GM23338 (cell line): ENCODE measurements around the gene PHLDA3.

Source experiments
- EZH2 ChIP-seq: fragments of 200-600 bp; sonication (generic); IDR thresholded peaks from one replicate; pipeline ENCODE4 v1.8.0; 2017; ENCODE audit warnings: antibody characterized with exemption, mild to moderate bottlenecking, low read depth; ENCODE audit not compliant: unreplicated experiment
- EZH2phosphoT487 ChIP-seq: fragments of 200-600 bp; sonication (generic); IDR thresholded peaks from one replicate; pipeline ENCODE4 v1.8.1; 2018; ENCODE audit warnings: antibody characterized with exemption; ENCODE audit not compliant: unreplicated experiment
- JUNB ChIP-seq: IDR thresholded peaks from one replicate; pipeline ENCODE4 v1.6.1; 2016; ENCODE audit warnings: antibody characterized with exemption; ENCODE audit not compliant: unreplicated experiment
- NANOG ChIP-seq: IDR thresholded peaks from 2 replicates; pipeline ENCODE4 v1.6.1; 2016; ENCODE audit warnings: antibody characterized with exemption, borderline replicate concordance
- ZNF114 ChIP-seq: fragments of 250-450 bp; sonication (Bioruptor Pico); IDR thresholded peaks from 2 replicates; pipeline ENCODE4 v1.5.0; 2020; ENCODE audit warnings: mild to moderate bottlenecking, moderate library complexity
- TF ChIP-seq, protein P1 (sequence below), 2 experiments: fragments of 200-600 bp in 1 of 2; sonication (generic) in 1 of 2; conservative IDR thresholded peaks; 2 replicates each; pipeline versions ENCODE4 v1.5.1 to v1.6.1; 2016 to 2017; ENCODE audit warnings: antibody characterized with exemption in 2 of 2, low read depth in 2 of 2, mild to moderate bottlenecking in 2 of 2, moderate library complexity in 1 of 2
- TF ChIP-seq, protein P2 (sequence below): IDR thresholded peaks from one replicate; pipeline ENCODE4 v1.6.1; 2018; ENCODE audit warnings: antibody characterized with exemption; ENCODE audit not compliant: unreplicated experiment

DNA sequence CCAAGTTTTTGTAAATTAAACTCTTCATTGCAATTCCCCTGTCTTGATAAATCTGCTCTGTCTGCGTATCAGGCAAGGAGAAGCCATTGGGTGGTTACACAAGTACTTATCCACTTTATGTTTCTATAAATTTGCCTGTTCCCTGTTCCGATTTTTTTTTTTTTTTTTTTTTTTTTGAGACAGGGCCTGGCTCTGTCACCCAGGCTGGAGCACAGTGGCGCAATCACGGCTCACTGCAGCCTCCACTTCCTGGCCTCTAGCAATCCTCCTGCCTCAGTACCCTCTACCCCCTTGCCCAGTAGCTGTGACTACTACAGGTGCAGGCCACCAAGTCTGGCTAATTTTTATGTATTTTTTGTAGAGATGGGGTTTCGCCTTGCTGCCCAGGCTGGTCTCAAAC, 49.1 kb upstream of the PHLDA3 start:
- TF ChIP-seq, protein P1, sequence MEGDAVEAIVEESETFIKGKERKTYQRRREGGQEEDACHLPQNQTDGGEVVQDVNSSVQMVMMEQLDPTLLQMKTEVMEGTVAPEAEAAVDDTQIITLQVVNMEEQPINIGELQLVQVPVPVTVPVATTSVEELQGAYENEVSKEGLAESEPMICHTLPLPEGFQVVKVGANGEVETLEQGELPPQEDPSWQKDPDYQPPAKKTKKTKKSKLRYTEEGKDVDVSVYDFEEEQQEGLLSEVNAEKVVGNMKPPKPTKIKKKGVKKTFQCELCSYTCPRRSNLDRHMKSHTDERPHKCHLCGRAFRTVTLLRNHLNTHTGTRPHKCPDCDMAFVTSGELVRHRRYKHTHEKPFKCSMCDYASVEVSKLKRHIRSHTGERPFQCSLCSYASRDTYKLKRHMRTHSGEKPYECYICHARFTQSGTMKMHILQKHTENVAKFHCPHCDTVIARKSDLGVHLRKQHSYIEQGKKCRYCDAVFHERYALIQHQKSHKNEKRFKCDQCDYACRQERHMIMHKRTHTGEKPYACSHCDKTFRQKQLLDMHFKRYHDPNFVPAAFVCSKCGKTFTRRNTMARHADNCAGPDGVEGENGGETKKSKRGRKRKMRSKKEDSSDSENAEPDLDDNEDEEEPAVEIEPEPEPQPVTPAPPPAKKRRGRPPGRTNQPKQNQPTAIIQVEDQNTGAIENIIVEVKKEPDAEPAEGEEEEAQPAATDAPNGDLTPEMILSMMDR (conservative IDR thresholded peaks at IDR 0.05; ENCODE audit: low read depth in 2 of 2): no peak
- TF ChIP-seq EZH2phosphoT487: no peak
- TF ChIP-seq ZNF114 (CRISPR knock-in tag): no peak
- no peak for TF ChIP-seq JUNB
- TF ChIP-seq EZH2: no peak
- no peak for TF ChIP-seq NANOG
- TF ChIP-seq, protein P2, sequence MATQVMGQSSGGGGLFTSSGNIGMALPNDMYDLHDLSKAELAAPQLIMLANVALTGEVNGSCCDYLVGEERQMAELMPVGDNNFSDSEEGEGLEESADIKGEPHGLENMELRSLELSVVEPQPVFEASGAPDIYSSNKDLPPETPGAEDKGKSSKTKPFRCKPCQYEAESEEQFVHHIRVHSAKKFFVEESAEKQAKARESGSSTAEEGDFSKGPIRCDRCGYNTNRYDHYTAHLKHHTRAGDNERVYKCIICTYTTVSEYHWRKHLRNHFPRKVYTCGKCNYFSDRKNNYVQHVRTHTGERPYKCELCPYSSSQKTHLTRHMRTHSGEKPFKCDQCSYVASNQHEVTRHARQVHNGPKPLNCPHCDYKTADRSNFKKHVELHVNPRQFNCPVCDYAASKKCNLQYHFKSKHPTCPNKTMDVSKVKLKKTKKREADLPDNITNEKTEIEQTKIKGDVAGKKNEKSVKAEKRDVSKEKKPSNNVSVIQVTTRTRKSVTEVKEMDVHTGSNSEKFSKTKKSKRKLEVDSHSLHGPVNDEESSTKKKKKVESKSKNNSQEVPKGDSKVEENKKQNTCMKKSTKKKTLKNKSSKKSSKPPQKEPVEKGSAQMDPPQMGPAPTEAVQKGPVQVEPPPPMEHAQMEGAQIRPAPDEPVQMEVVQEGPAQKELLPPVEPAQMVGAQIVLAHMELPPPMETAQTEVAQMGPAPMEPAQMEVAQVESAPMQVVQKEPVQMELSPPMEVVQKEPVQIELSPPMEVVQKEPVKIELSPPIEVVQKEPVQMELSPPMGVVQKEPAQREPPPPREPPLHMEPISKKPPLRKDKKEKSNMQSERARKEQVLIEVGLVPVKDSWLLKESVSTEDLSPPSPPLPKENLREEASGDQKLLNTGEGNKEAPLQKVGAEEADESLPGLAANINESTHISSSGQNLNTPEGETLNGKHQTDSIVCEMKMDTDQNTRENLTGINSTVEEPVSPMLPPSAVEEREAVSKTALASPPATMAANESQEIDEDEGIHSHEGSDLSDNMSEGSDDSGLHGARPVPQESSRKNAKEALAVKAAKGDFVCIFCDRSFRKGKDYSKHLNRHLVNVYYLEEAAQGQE: no peak
